ENCODE results near the gene HDLBP.

The HDLBP gene

DNA sequence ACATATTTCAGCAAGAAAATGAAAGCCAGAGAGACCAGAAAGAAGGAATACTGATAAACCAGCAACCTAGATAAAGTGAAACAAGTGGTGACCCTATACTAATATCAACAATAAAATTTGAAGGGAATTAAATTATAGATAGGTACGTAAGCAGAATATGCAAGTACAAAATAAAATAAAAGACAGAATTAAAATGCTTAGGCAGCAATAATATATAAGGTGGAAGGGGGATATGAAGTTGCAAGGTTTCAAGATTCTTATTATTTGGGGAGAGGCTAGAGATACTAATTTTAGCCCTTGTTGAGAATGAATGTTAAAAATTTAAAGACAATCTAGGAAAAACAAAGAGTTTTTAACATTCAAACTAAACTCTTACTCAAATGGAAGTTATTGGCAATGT, 39.6 kb downstream of the HDLBP start:
- DNase-seq (ENCODE audit: low read depth in 2 of 2) = no peak

DNA sequence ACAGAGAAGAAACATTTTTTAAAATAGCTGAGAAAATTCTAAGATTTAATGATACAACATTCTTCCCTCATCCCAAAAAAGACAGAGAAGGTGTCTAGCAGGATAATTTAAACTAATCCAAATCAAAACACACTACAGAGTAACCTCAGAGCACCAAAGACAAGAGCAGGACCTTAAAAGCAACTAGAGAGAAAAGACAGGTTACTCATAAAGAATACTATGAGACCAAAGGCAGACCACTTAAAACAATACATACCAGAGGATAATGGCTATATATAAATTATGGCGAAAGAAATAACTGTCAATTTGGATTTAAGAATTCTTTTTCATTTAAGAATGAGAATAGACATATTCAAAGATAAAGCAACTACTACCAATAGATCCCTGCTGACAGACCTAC, 40.0 kb downstream of the HDLBP start:
- no peak for DNase-seq (ENCODE audit: low read depth in 2 of 2)

DNA sequence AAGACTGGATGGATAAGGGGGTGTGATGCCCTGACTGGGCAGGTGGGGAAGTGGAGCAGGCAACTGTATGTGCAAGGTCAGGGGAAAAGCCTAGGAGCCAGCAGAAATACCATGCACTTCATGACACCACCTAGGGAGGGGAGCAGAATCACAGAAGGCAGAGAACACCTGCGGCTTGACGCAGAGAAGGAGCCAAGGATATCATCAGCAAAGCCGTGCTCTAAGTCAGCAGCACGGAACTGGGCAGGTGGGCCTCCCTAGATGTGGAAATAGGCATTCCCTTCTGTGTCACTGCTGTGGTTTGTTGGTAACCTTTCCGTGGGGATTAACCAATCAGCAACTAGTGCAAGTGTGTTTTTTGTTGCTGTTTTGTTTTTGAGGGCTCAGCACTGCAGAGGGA, 41.3 kb downstream of the HDLBP start:
- DNase-seq (ENCODE audit: low read depth in 2 of 2) = no peak

DNA sequence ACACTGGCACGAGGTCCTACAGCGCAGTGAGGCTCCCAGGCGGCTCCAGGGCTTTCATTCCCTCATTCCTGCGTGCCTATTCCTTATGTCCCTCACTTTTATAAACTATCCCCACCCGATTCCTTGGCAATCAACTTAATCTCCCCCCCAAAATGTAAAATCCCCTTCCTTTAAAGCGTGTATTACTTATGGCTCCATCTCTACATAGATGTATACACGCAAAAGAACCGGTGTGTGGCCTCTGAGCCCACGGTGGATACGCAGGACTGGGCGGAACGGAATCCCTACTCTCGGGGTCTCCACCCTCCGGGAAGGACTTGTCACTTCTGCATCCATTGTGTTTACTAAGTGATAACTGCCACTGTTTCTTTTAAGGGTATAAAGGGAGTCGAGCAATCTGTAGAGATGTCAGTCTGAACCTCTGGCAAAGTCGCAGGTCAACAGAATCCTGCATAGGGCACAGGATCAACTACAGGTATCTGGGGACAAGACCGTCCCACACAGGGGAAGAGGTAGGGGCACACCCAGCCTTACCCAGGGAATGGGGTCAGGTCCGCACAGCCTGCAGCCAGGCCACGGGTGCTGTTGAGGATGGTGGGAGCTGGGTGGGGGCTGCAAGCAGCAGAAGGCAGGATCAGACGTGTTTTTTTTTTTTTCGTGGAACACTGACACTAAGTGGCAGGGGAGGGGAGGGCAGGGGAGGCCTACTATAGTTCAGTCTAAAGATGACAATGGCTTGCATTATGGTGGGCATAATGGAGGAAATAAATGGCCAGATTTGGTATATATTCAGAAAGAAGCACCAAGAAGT, 42.1 kb downstream of the HDLBP start:
- no peak for DNase-seq (ENCODE audit: low read depth in 2 of 2)

DNA sequence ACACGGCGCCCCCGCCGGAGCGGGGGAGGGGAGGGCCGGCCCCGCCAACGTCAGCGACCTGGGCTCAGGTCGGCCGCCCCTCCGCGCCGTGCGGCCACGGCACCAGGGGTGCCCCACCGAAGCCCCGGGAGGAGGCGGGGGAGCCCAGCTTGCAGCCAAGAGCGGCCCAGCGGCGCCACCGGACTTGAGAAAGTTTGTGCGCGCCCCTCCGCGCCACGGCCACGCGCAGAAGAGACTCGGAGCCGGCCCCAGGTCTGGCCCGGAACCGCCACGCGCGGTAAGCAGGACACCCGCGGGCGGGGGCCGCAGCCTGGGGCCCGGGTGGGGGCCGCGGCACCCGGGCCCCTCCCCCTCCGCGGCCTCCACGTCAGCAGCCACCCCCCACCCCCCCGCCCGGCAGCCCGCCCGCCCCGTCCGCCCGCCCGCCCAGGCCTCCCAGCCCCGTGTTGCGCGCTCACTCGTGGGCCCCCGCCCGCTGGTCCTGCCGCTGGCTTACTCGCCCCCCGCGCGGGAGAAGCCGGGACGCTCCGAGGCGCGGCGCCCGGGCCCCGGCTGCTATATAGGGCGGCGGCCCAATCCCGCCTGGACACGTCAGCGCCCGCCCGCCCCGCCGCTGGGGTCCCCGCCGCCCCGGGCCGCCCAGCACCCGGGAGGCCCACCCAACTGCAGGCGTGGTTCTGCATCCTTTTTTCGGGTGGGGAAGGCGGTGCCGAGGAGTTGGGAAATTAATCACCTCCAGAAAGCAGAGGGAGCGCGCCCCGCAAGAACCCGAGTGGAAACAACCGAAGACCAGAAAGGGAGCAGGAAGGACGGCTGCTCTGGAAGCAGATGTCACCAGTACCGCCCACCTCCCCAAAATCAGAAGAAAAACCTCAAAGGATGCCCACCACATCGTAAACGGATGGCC, 42.9 kb downstream of the HDLBP start:
- peak; percentile 21 to 24 for DNase-seq (ENCODE audit: low read depth in 2 of 2)

DNA sequence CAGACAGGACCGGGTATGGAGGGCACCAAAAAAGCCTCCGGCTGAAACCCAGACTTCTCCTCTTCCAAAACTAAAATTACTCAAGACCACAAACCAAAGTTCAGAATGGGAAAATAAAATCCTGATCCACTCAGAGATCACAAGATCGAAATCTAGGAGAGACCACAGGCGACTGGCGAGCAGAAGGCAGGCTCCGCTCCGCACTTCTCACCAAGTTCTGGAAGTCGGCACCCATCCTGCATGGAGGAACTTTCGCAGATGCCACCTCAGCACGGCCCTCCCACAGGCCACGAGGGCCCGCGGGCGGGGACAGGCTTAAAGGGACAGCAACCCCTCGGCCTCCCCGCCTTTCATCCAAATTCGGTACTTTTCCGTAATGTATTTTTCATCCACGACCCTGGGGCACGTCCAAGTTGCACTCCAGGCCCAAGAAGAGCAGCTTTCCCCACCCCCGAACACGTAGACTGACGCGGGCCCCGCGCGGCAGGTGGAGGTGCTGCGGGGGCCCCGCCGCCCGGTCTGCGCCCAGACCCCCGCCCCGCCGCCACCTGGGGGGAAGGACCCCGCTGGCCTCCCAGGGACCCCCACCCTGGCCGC, 43.7 kb downstream of the HDLBP start:
- peak; percentile 31 to 39 for DNase-seq (ENCODE audit: low read depth in 2 of 2)

DNA sequence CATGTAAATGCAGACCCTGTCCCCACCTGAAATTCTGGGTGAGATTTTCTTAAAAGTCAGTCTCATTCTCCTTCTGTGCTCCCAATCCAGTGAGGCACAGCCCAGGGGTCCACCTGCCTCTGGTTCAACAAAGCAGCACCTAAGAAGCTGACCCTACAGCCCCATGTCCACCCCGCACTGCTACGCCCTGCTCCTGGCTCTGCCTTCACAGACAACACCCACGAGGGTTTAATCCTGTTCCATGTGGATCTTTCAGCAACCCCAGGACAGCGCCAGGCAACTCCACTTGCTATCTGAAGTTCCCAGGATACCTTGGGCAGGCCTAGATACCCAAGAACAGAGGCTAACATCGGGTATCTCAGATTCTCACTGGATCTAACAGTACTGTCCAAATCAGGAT, 44.9 kb downstream of the HDLBP start:
- no peak for DNase-seq (ENCODE audit: low read depth in 2 of 2)

DNA sequence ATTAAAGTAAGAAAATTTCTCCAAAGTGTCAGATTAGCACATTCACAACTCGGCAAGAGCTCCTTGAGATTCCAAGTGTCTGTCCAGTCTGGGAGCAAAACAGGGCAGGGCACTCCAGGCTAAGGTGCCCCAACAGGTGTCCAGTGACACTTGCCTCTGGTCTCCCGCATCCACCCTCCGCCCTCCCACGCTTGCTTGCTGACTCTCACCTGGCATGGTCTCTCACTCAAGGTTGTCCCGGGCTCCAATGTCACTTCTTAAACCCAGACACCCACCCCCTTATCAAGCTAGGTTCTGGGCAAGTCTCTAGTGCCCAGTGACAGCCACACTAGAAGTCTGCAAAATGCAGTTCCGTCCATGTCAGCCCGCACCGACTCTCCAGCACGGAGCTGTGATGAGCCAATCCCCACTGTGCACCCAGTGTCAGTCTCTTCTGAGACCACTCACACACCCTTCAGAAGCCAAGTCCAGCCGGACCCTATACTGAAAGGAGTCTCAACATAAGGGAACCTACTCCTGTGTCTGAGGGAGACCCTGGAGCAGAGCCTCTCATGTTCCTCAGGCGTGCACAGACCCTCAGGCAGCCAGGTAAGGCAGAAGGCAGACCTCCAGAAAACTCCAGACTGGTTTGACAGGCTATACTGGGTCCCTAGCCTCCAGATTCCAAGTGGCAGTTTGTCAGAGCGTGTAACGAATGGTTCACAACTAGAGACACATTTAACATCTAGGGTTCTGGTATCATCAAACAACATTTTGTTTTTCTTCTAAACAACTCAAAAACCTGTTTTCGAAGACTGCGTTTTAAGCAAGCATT, 45.6 kb downstream of the HDLBP start:
- DNase-seq (ENCODE audit: low read depth in 2 of 2) = no peak

DNA sequence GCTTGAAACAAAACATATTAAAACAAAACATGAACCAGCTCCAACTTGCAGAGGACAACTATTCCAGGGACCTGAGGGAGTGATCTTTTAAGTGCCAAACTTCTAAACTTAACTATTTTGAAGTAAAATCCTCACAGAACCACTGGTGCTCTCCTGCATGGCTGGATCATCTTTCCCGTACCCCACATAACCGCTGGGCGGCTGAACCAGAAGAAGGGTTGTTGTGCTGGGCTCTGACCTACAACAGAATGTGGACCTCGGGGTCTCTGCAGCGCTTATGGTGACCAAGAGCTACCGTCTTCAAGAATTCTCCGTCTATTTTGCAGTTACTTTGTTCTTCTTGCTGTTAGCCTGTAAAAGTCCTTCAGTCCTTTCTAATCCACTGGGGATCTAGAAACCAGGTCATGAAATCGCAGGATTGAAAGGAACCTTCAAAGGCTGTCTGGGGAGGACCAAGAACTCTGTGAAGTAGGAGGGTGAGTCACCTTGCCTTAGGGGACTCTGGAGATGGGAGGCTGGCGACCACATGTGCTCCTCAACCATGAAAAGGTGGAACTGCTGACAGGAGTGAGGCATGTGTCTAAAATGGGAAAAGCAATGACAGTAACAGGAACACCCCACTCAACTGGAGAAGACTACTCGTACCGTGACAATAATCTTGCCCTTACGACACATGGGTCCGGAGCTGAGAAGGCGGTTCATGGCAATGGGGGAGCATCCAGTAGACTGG, 46.6 kb downstream of the HDLBP start:
- DNase-seq (ENCODE audit: low read depth in 2 of 2) = no peak

DNA sequence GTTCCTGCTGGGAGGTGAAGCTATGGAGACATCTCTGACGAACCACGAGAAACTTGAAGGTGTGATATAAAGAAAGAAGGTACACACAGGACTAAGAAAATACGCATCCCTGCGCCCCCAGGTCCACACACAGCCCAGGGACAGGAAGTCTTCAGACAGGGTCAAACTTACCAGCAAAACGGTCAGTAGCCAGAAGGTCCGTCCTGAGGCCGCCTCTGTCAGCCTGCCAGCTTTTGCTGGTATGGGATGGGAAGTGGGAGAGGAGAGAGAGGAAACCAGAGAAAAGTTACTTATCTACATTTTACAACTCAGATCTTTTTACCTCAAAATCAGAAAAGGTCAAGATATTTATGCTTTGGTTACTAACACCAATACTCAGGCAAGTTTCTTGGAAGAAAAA, 47.2 kb downstream of the HDLBP start:
- DNase-seq (ENCODE audit: low read depth in 2 of 2) = no peak

DNA sequence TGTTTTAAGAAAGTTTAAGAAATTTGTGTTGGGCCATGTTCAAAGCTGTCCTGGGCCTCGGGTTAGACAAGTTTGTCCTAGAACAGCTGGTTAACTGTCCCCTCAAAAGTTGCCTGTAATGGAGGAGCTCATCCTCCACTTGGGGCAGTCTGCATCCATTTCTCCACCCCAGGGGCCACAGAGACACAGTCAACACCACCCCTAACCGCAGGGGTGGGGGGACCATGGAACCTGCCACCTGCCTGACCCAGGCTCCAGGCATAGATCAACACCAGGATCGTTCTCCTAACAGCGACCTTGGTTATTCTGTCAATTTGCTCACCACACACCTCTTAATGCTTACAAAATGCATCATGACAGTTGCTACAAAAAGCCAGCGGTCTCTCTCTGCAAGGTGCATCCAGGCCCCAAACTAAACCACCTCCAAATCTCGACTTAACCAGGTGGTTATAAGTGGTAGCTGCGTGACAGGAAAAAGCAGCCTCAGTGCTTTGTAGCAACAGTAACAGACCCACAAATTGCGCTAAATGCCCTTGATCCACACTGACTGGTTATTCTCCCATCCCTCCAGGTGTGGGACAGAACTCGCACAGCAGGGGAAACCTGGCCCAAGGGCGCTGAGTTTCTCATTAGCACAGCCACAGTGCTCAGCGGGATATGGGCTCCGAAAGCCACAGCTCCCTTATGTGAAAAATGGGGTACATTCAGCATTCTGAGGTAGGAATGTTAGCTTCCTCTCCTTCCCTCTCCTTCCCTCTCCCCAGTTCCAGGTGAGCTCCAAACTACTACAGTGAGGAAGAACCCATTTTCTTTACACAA, 48.0 kb downstream of the HDLBP start:
- no peak for DNase-seq (ENCODE audit: low read depth in 2 of 2)

DNA sequence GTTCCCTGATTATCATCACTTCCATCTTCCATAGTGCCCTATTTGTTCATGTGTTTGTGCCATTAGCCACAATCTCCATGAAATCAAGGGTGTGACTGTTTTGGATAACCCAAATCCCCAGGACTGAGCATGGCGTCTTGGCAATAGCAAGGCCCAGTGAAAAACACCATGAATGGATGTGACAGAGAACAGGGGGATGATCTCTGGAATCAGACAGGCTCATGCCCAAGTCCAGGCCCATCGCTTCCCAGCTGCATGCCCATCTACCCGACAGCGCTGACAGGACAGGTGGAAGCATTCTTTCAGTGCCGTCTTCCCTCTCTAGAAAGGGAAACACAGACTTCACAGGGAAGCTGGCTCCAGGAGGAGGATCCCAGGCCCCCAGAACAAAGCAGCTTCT, 50.0 kb downstream of the HDLBP start:
- DNase-seq (ENCODE audit: low read depth in 2 of 2) = no peak

DNA sequence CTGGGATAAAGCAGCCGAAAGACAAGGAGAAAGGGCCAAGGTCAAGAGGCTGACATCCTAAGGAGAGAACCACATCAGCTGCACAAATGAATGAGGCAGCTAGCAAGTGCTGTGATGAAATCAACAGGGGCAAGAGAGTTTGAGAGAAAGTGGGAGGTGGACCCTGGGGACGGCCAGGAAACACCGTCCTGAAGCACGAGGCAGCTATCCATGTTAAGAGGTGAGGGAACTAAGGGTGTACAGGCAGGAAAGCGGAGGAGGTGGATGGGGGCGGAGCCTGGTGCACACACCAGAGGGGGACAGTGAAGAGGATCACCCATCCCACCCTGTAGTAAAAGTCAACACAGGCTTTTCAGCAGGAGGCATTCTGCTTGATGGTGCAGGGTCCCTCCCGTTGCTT, 52.4 kb downstream of the HDLBP start:
- no peak for DNase-seq (ENCODE audit: low read depth in 2 of 2)

DNA sequence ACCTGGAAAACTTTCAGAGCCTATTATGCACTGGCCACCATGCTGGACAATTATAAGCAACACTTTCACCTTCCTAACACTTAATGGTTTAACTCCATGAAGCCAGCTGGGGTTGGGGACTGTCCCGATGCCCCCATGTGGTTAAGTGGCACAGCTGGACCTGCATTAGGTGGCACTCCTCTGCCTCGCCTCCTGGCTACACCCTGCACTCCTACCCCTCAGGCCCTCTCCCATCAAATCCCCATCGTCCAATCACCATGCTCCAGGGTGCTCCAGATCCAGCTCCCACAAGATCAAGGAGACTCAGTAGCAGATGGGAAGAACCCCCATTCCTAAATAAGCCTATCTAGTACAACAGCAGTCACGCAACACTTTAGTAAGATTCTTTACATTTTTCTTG, 53.8 kb downstream of the HDLBP start:
- no peak for DNase-seq (ENCODE audit: low read depth in 2 of 2)

DNA sequence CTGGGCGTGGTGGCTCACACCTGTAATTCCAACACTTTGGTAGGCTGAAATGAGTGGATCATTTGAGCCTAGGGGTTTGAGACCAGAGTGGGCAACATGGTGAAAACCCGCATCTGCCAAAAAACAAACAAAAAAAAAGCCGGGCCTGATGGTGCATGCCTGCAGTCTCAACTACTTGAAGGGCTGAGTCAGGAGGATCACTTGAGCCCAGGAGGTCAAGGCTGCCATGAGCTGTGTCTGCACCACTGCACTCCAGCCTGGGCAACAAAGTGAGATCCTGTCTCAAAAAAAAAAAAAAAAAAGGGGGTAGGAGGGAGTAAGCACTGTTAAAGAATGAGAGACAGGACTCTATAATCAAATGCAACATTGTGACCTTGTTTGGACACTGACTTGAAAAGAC, 54.6 kb downstream of the HDLBP start:
- DNase-seq (ENCODE audit: low read depth in 2 of 2) = no peak

DNA sequence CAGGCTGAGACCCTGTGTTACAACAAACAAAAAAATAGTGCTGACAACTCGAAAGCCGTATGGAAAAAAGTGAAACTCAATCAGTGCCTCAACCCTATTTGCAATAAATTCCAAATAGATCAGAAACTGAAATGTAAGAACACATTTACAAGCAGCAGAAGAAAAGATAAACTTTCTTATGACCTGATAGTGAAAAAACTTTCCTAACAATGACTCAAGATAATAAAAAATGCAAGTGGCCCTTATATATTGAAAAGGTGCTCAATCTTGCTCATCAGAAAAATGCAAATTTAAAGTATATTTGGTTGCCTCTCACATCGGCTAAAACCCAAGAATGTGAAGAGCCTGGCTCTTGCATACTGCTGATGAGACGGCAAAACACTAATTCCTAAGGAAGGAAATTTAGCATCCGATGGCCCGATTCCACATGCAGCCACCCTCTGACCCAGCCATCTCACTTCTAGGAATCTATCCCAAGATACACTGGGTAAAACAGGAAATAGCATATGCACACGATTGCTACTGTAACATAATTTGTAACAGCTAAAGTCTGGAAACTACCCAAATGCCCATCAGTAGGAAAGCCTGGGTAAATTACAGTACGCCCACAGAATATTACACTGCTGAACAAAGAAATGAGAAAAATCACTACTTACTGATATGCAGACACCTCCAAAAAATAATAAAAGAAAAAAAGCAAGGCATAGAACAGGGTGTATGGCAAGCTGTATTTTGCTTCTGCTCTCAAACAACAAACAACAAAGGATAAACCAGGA, 56.8 kb downstream of the HDLBP start:
- no peak for DNase-seq (ENCODE audit: low read depth in 2 of 2)

DNA sequence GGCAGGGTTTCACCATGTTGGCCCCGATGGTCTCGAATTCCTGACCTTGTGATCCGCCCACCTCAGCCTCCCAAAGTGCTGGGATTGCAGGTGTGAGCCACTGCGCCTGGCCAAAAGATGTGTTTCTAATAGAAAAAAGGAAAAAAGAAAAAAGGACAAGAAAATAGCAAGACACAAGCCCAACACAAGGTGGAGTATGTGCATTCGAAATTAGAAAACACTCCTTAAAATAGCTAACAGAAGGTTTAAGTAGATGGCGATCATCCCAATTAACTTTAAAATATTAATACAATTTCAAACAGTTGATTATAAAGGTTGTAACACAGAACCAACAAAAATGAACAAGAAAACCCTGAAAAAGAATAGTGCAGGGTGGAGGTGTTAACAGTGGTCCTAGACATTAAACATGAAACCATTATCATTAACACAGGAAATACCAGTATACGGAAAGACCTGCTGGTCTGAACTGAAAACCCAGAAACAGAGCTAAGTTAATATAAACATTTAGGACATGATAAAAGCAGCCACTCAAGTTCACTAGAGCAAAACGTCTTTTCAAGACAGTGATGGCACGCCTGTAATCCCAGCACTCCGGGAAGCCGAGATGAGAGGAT, 57.9 kb downstream of the HDLBP start:
- no peak for DNase-seq (ENCODE audit: low read depth in 2 of 2)

DNA sequence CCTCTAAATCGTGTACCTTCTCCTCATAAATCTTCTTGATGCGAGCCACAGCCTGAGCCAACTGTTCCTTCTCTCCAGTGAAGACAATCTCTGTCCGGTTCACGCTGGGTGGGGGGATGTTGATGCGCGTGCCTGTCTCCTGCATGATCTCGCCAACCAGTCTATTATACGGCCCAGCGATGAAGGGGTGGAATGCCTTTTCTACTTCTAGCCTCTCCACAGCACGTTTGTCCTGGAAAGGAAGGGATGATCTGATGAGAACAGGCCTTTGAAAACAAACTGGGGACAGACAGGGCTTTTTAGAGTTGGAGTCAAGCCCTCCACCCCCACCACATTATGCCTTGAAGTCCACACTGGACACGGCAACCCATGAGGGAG, 59.3 kb downstream of the HDLBP start:
- no peak for DNase-seq (ENCODE audit: low read depth in 2 of 2)

DNA sequence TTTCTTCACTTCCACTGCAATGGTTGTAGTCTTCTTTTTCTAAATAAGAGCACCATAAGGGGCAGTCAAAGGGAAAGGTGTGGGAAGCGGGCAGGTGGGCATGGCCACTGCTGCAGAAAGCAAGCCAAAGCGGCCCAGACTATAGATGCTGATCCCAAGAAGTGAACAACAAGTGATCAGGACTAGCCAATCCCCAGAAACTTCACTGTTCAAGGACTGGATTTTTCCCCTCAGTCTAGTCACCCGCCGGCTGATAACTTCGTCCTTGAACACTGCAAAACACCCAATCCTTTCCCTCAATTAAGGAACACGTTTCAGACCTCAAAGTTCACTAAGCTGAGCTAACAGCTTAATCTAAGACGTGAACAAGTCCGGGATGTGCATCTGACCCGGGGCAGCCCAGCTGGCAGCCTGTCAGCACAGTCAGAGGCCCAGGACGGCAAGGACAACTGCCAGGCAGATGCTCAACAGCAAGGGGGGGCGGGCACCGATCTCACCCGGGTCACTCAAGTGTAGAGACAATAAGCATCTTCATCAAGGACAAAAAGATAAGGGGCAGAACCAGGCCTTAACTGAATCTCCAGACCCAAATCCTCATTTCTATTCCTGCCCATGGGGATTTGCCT, 59.8 kb downstream of the HDLBP start:
- no peak for DNase-seq (ENCODE audit: low read depth in 2 of 2)

Measured in stimulated activated CD8-positive, alpha-beta memory T cell treated with anti-CD3 and anti-CD28 coated beads, Interleukin-2, amount 100 ng/mL, for 1 hour (primary cell).